C4-2B (cell line): ENCODE data around the gene TMEFF2.
"Not testable (repeated sequence)": the region's sequence is repeated elsewhere in the genome, so short reads cannot be mapped to it uniquely, and the experiment has no call there.

Experiments
- H3K27ac ChIP-seq: fragments of 450-650 bp; 2 replicates; pipeline ENCODE4 v1.5.1; 2017
- ZFX ChIP-seq: fragments of 450-650 bp; IDR thresholded peaks from 2 replicates; pipeline ENCODE4 v1.6.1; 2017
- TF ChIP-seq, protein P1 (sequence below): fragments of 450-650 bp; conservative IDR thresholded peaks from 2 replicates; pipeline ENCODE4 v1.5.1; 2017; ENCODE audit warnings: mild to moderate bottlenecking

Gene TMEFF2

DNA sequence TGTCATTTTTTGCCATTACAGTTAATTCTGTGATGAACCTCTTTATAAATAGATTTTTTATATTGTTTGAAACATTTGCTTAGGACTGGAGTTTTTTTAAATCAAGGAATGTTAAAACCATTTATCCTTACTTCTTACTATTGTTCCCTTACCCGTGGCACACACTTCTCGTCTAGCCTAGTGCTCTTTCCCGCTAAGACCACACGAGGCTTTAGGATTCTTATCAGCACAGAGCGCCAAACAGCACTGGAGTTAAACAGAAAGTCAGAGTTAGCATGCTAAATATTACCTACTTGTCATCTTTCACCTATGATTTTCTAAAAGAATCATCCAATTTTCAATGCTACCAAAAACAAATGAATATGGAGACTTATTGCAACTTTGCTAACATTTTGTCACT, 112.6 kb downstream of the TMEFF2 start:
- TF ChIP-seq, protein P1, sequence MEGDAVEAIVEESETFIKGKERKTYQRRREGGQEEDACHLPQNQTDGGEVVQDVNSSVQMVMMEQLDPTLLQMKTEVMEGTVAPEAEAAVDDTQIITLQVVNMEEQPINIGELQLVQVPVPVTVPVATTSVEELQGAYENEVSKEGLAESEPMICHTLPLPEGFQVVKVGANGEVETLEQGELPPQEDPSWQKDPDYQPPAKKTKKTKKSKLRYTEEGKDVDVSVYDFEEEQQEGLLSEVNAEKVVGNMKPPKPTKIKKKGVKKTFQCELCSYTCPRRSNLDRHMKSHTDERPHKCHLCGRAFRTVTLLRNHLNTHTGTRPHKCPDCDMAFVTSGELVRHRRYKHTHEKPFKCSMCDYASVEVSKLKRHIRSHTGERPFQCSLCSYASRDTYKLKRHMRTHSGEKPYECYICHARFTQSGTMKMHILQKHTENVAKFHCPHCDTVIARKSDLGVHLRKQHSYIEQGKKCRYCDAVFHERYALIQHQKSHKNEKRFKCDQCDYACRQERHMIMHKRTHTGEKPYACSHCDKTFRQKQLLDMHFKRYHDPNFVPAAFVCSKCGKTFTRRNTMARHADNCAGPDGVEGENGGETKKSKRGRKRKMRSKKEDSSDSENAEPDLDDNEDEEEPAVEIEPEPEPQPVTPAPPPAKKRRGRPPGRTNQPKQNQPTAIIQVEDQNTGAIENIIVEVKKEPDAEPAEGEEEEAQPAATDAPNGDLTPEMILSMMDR: no peak
- TF ChIP-seq ZFX: no peak
- no peak overlapping the region for H3K27ac ChIP-seq

DNA sequence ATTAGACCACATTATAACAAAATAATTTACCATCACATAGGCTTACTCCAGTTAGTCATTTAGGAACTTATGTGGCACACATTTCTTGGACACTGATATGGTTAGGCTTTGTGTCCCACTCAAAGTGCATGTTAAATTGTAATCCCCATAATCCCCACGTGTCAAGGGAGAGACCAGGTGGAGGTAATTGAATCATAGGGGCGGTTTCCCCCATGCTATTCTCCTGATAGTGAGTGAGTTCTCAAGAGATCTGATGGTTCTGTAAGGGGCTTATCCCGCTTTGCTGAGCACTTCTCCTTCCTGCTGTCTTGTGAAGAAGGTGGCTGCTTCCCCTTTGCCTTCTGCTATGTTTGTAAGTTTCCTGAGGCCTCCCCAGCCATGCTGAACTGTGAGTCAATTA, 114.6 kb downstream of the TMEFF2 start:
- not testable (repeated sequence) for H3K27ac ChIP-seq

DNA sequence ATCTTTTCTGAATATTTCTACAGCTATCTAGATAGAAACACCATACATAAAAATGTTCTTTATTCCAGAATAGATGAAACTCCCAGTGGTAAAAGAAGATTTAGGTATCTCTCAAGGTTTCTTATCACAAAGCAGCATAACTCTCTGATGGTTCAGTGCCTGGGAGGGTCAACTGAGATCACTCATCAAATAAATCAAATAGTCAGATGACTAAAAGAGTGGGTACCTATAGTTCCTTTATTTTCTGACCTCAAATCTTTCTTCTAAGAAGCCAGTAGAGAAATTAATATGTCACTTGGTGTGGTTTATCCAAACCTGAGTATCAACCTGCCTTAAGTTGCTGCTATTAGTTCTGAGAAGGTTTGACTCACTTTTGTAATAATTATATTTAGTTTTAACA, 120.9 kb downstream of the TMEFF2 start:
- H3K27ac ChIP-seq: no peak overlapping the region
- TF ChIP-seq ZFX: no peak
- TF ChIP-seq, protein P1: no peak

DNA sequence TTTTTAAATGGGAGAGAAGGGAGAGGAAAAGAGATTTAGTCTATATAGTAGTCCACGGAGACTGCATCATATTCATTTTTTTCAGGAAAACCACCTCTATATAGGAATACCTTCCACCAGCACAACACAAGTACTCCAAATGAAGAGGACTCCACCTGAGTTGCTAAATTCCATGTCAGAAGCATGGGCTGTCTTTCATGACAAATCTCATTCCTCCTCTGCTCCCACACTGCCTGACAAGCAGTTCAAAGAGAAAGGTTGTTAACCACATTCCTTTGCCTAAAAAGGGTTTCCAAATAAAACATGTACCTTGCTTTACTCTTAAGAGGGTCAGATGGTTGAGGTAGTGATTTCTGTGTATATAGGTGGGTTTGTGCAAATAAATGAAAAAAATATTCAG, 122.0 kb downstream of the TMEFF2 start:
- TF ChIP-seq ZFX: no peak
- TF ChIP-seq, protein P1: no peak
- H3K27ac ChIP-seq: no peak overlapping the region

DNA sequence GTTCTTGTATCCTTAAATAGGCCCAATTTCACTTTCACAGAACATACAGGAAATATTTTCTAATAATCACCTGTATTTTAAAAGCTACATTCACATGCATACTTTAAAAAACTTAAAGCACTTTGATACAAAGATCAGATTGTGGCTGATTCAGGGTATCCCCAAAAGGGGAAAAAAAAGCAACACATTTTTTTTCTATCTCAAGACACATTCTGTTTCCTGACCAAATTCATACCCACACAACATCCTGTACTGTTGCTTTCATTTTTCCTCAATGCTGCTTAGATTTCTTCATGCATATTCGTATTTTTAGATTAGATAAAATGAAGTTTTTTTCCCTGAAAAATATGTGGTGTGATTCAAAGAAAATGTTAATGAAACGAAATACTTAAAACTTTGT, 122.5 kb downstream of the TMEFF2 start:
- no peak overlapping the region for H3K27ac ChIP-seq
- TF ChIP-seq ZFX: no peak
- TF ChIP-seq, protein P1: no peak

DNA sequence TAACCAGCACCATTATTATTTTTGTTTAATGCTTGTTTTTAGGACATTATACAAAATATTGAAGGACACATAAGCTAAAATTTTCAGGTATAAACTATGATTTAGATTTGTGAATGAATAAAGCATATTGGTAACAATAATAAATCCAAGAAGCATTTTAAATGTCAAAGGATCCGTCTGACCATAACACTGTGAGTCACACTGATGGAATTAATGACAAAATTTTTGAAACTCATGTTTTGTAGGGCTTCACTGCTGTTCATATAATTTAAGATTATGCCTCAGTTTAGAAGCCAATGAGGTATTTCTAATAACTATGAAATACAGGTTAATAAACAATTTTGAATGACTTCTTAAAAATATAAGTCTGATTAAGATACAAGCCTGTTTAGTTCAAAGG, 124.6 kb downstream of the TMEFF2 start:
- TF ChIP-seq, protein P1: no peak
- no peak for TF ChIP-seq ZFX
- H3K27ac ChIP-seq: no peak overlapping the region

DNA sequence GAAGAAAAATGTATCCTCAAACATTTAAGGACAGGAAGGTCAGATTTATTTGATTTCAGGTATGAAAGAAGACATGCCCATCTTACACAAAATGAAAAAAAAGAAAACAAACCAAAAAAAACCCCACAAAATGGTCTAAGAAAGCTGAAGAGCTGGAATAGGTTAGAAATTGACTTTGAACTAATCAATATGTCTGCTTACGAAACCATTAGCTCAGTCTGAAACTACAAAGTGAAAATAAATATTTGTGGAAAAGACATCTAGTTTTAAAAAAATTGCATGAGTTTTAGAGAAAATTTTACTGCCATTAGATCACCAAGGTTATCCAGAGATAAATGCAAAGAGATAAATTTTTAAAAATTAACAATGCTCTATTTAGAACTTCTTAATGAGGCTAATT, 125.3 kb downstream of the TMEFF2 start:
- no peak overlapping the region for H3K27ac ChIP-seq
- no peak for TF ChIP-seq ZFX
- TF ChIP-seq, protein P1: no peak

DNA sequence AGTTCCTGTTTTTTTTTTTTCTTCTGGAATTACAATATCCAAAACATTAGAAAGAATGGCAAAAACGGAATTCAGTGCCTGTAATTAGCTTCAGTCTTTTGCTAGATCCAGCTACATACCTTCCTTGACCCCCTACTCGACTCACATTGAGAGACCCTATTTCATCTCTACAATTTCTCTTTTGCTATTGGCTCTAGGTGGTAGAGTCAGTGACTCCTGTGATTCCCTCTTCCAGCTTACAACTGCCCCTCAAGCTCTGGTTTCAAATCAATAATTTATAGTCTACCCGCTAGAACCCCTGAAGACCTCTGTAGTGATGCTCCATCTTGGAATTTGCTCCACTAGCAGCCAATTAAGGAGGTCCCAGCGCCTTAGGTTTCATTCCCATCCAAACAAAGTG, 125.8 kb downstream of the TMEFF2 start:
- no peak overlapping the region for H3K27ac ChIP-seq
- TF ChIP-seq ZFX: no peak
- TF ChIP-seq, protein P1: no peak
